ENCODE measurements around the gene LHX4. TPM values are rescaled to one million over a fixed set of nuclear protein-coding genes. Genes with fewer than 3 reads are reported as not detected.

LHX4 gene
- total and polyA plus RNA-seq, 9 of the 15 experiments (the other 6 are each of a cell fraction or from before 2014, with no cell fraction given) = 0.01 to 0.11 (median 0.07) TPM; not detected in 5

DNA sequence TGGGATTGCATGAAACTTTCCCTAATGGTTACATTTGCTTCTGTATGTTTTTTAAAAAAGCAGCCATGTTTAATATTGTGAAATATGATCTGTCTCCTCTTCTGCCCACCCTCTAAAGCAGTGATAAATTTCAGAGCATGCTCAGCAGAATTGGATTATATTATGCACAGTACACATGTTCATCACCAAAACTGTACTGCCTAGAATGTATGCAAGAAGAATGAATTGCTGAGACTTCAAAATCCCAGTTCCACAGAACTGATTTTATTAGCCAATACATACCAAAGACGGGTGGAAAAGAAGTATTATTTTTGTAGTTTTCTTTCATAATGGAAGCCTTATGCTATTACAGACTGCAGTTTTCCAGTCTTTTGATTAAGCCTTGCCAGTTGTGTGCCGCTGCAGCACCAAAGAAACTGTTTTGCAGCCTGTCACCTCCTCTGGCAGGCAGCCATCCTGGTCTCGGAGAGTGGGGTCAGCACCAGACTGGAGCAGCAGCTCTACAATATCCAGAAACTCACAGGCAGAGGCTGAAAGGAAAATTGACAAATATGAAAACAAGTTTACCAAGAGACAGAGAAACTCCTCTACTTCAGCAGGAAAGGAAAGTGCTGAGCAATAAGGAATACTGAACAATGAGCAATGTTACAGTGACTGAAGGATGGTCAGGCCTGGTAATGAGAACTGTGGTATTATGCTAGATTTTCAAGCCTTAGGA is 58.1 kb downstream of the LHX4 start:
- no peaks in the 10 kb centered on the region for H3K9me1 ChIP-seq (ENCODE audit: control insufficient read depth, insufficient read depth, low read length)
- no peak overlapping the region for H3K4me3 ChIP-seq
- no peaks in the 10 kb centered on the region for H3K27me3 ChIP-seq (ENCODE audit: control insufficient read depth in 2 of 2, insufficient read depth in 2 of 2, low read length in 2 of 2)
- peak overlapping the region; percentile 2 to 82; a peak in 2 of 4 replicates for H3K9ac ChIP-seq (ENCODE audit: insufficient read depth in 1 of 2, low read depth in 2 of 2, low read length in 2 of 2)
- intact Hi-C loops (cut with micrococcal nuclease) = no loop called here
- peak overlapping the region; percentile 2; the same call in 2 of the 3 replicates for H3K27ac ChIP-seq (ENCODE audit: extremely low read depth, low read depth, low read length)
- peak overlapping the region; percentile 38 for H3K4me2 ChIP-seq (ENCODE audit: insufficient read depth, low read length)
- no peaks in the 10 kb centered on the region for H3K9me3 ChIP-seq (replicated peaks; ENCODE audit: control insufficient read depth, insufficient read depth, low read depth, low read length)
- POLR2A ChIA-PET = interaction anchor here (0.7 to 5.1 kb wide), 3 partner anchors 9 to 732 kb away, joined by 3 to 17 read pairs (median 3); no protein-coding TSS in a partner anchor
- DNase-seq (ENCODE audit: extremely low read depth in 1 of 4, low spot score in 3 of 4) = peak in 2 of 4 experiments; percentile 46 to 59
- CTCF ChIA-PET (ENCODE audit: low intra/inter-chr PET ratio) = no interaction called here
- in situ Hi-C loops (cut with MboI) = no loop called here
- BruUV-seq (replicated peaks) = no TSS peak
- peaks cover 5% of the 10 kb centered on the region; the same call in 1 of the 3 replicates for H3K79me2 ChIP-seq (ENCODE audit: control insufficient read depth, insufficient read depth, low read length)
- whole genome bisulfite sequencing (ENCODE audit: insufficient coverage, low coverage, missing lambda C conversion rate) = 31% methylated on average over 3 of the region's 3 CpGs
- no peaks in the 10 kb centered on the region for H4K20me1 ChIP-seq (replicated peaks; ENCODE audit: control insufficient read depth, insufficient read depth, low read length)
- peaks cover 36% of the 10 kb centered on the region; the same call in 2 of the 3 replicates for H3K36me3 ChIP-seq (ENCODE audit: control insufficient read depth, insufficient read depth, low read length)
- H2AFZ ChIP-seq (ENCODE audit: low read depth, low read length) = 0 out of 2 replicates have a peak overlapping the region, but pooled peaks have one; percentile 35
- H3K4me1 ChIP-seq (replicated peaks in 1 of 2; ENCODE audit: control insufficient read depth in 2 of 2, insufficient read depth in 2 of 2, low read length in 2 of 2) = peaks cover 7 to 27% of the 10 kb centered on the region in 2 experiments; a peak in 4 of 5 replicates
- no peak for FAIRE-seq
- peak; percentile 59 for ATAC-seq
- TF ChIP-seq TCF3 (CRISPR knock-in tag; IDR thresholded peaks at IDR 0.05) (no peak), FOXP1 (CRISPR knock-in tag; IDR thresholded peaks at IDR 0.05) (no peak), KDM1A (IDR thresholded peaks at IDR 0.05) (peak in 1 of 2 experiments; percentile 25; a peak in 1 of 4 replicates), C11orf30 (IDR thresholded peaks at IDR 0.05; ENCODE audit: low read depth) (peak; percentile 50; the same call in 1 of the 2 replicates), CEBPB (tag; IDR thresholded peaks at IDR 0.05) (peak; percentile 64), ZNF584 (CRISPR knock-in tag; IDR thresholded peaks at IDR 0.05; ENCODE audit: low read depth) (no peak), ZNF57 (CRISPR knock-in tag; IDR thresholded peaks at IDR 0.05) (no peak), SP1 (CRISPR knock-in tag; IDR thresholded peaks at IDR 0.05) (no peak)
- TF ChIP-seq, protein P1, sequence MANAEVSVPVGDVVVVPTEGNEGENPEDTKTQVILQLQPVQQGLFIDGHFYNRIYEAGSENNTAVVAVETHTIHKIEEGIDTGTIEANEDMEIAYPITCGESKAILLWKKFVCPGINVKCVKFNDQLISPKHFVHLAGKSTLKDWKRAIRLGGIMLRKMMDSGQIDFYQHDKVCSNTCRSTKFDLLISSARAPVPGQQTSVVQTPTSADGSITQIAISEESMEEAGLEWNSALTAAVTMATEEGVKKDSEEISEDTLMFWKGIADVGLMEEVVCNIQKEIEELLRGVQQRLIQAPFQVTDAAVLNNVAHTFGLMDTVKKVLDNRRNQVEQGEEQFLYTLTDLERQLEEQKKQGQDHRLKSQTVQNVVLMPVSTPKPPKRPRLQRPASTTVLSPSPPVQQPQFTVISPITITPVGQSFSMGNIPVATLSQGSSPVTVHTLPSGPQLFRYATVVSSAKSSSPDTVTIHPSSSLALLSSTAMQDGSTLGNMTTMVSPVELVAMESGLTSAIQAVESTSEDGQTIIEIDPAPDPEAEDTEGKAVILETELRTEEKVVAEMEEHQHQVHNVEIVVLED (CRISPR knock-in tag; IDR thresholded peaks at IDR 0.05) = no peak
- TF ChIP-seq, protein P2, sequence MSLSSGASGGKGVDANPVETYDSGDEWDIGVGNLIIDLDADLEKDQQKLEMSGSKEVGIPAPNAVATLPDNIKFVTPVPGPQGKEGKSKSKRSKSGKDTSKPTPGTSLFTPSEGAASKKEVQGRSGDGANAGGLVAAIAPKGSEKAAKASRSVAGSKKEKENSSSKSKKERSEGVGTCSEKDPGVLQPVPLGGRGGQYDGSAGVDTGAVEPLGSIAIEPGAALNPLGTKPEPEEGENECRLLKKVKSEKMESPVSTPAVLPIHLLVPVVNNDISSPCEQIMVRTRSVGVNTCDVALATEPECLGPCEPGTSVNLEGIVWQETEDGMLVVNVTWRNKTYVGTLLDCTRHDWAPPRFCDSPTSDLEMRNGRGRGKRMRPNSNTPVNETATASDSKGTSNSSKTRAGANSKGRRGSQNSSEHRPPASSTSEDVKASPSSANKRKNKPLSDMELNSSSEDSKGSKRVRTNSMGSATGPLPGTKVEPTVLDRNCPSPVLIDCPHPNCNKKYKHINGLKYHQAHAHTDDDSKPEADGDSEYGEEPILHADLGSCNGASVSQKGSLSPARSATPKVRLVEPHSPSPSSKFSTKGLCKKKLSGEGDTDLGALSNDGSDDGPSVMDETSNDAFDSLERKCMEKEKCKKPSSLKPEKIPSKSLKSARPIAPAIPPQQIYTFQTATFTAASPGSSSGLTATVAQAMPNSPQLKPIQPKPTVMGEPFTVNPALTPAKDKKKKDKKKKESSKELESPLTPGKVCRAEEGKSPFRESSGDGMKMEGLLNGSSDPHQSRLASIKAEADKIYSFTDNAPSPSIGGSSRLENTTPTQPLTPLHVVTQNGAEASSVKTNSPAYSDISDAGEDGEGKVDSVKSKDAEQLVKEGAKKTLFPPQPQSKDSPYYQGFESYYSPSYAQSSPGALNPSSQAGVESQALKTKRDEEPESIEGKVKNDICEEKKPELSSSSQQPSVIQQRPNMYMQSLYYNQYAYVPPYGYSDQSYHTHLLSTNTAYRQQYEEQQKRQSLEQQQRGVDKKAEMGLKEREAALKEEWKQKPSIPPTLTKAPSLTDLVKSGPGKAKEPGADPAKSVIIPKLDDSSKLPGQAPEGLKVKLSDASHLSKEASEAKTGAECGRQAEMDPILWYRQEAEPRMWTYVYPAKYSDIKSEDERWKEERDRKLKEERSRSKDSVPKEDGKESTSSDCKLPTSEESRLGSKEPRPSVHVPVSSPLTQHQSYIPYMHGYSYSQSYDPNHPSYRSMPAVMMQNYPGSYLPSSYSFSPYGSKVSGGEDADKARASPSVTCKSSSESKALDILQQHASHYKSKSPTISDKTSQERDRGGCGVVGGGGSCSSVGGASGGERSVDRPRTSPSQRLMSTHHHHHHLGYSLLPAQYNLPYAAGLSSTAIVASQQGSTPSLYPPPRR (CRISPR knock-in tag; IDR thresholded peaks at IDR 0.05; ENCODE audit: borderline replicate concordance) = no peak
- TF ChIP-seq, protein P3, sequence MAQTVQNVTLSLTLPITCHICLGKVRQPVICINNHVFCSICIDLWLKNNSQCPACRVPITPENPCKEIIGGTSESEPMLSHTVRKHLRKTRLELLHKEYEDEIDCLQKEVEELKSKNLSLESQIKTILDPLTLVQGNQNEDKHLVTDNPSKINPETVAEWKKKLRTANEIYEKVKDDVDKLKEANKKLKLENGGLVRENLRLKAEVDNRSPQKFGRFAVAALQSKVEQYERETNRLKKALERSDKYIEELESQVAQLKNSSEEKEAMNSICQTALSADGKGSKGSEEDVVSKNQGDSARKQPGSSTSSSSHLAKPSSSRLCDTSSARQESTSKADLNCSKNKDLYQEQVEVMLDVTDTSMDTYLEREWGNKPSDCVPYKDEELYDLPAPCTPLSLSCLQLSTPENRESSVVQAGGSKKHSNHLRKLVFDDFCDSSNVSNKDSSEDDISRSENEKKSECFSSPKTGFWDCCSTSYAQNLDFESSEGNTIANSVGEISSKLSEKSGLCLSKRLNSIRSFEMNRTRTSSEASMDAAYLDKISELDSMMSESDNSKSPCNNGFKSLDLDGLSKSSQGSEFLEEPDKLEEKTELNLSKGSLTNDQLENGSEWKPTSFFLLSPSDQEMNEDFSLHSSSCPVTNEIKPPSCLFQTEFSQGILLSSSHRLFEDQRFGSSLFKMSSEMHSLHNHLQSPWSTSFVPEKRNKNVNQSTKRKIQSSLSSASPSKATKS (CRISPR knock-in tag; IDR thresholded peaks at IDR 0.05) = no peak

Data from K562 (cell line).